GM12873 (cell line): ENCODE data around the gene PFN3.

Source experiments
- CTCF ChIP-seq: IDR thresholded peaks from 2 replicates; pipeline ENCODE4 v1.5.1; 2012; ENCODE audit warnings: low read depth, mild to moderate bottlenecking, moderate library complexity, low read length, control low read depth; ENCODE audit not compliant: insufficient read depth; ENCODE audit errors: missing control alignments

Gene PFN3

GRCh38 chr5:177433658-177434217 lies 33.3 kb upstream of the PFN3 start:
- TF ChIP-seq CTCF, result no peak

GRCh38 chr5:177432839-177433657 lies 32.6 kb upstream of the PFN3 start:
- TF ChIP-seq CTCF, result no peak

- no peak for TF ChIP-seq CTCF
These were observed 31.8 kb upstream of the PFN3 start for GRCh38 chr5:177432143-177432838.

- TF ChIP-seq CTCF, result no peak
These were observed 31.1 kb upstream of the PFN3 start for GRCh38 chr5:177431317-177432142.

GRCh38 chr5:177430972-177431316 lies 30.5 kb upstream of the PFN3 start:
- no peak for TF ChIP-seq CTCF

GRCh38 chr5:177430140-177430951 lies 29.9 kb upstream of the PFN3 start:
- TF ChIP-seq CTCF, result peak; percentile 10
